Activated CD4-positive, alpha-beta T cell treated with anti-CD3 and anti-CD28 coated beads for 1 hour (primary cell): ENCODE measurements around the gene MDK.

Source experiments
- DNase-seq: peaks from one replicate; pipeline ENCODE4 v3.0.0-alpha.2; 2020

Gene MDK

GRCh38 chr11:46381048-46381818, at the start of gene MDK:
TSS of gene MDK (plus strand) at chr11:46381669. CDS start at chr11:46382058, 389 bp downstream.
- DNase-seq, result no peak

GRCh38 chr11:46332093-46332567, 49.3 kb upstream of the MDK start:
- DNase-seq, result no peak

GRCh38 chr11:46332568-46333393, 48.7 kb upstream of the MDK start:
- peak; percentile 45 for DNase-seq

- DNase-seq, result no peak
These were observed 48.0 kb upstream of the MDK start for GRCh38 chr11:46333394-46333947.

- DNase-seq, result no peak
These were observed 47.3 kb upstream of the MDK start for GRCh38 chr11:46334211-46334610.

- no peak for DNase-seq
These were observed 46.2 kb upstream of the MDK start for GRCh38 chr11:46335271-46335670.

- DNase-seq, result no peak
These were observed 45.4 kb upstream of the MDK start for GRCh38 chr11:46335890-46336562.

- no peak for DNase-seq
These were observed 44.8 kb upstream of the MDK start for GRCh38 chr11:46336563-46337180.

- no peak for DNase-seq
These were observed 43.7 kb upstream of the MDK start for GRCh38 chr11:46337626-46338345.

GRCh38 chr11:46338636-46338987, 42.9 kb upstream of the MDK start:
- no peak for DNase-seq

GRCh38 chr11:46338988-46339666, 42.3 kb upstream of the MDK start:
- no peak for DNase-seq

GRCh38 chr11:46339816-46340215, 41.7 kb upstream of the MDK start:
- DNase-seq, result no peak

GRCh38 chr11:46341454-46341853, 40.0 kb upstream of the MDK start:
- no peak for DNase-seq

GRCh38 chr11:46342239-46342638, 39.2 kb upstream of the MDK start:
- no peak for DNase-seq

GRCh38 chr11:46343520-46343919, 37.9 kb upstream of the MDK start:
- no peak for DNase-seq

- DNase-seq, result no peak
These were observed 36.3 kb upstream of the MDK start for GRCh38 chr11:46345131-46345597.

- no peak for DNase-seq
These were observed 35.5 kb upstream of the MDK start for GRCh38 chr11:46345881-46346484.

GRCh38 chr11:46346886-46347636, 34.4 kb upstream of the MDK start, which contains the start of gene DGKZ:
TSS of gene DGKZ (plus strand) at chr11:46347463. CDS start at chr11:46347660, 197 bp downstream.
- DNase-seq, result peak; percentile 85

- peak; percentile 20 for DNase-seq
These were observed 33.7 kb upstream of the MDK start for GRCh38 chr11:46347637-46348311.
